GM21786 (cell line): ENCODE results near the gene ERBB4.
"Not testable (repeated sequence)": the region's sequence is repeated elsewhere in the genome, so short reads cannot be mapped to it uniquely, and the experiment has no call there.

Experiments
- ATAC-seq: cut with Tn5 transposase; IDR thresholded peaks from one replicate; pipeline ENCODE4 v1.9.1; 2021; ENCODE audit not compliant: unreplicated experiment

The ERBB4 gene

GRCh38 chr2:211652327-211652726 lies 886.3 kb downstream of the ERBB4 start:
- no peak for ATAC-seq

DNA sequence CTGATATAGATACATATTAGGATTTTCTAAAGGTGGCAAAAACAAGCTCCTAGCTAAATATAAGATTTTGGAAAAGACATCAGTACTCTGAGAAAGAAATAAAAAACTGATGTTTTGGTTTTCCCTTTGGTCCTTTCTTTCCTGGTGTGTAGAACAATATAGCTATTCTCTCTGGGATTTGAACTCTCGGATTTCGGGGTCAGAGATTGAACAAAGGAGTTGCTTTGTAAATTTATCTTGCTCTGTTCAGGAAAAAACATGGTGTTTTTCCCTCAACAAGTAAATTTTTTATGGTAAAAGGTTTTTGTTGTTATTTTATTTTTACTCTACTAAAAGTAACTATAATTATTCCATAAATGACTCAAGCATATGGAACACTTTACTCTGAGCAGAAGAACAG lies 889.3 kb downstream of the ERBB4 start:
- ATAC-seq, result no peak

DNA sequence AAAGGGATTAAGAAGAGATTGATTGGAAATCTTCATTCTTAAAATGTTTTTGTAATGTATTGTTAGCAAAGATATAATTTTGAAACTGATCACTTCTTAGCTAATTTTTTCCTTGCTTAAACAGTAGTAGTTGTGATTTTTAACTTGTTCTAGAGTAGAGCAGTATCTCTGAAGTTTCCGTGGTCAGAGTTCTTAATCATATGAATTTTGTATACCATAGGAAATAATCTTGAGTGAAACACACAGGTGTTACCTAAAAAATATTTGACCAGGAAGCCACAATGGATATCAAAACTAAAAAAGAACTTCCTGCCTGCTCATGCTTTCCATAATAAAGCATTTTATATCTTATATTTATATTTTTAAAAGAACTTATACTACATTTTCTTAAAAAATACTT lies 907.1 kb downstream of the ERBB4 start:
- no peak for ATAC-seq

- no peak for ATAC-seq
Observed at GRCh38 chr2:211623096-211623495, 915.5 kb downstream of the ERBB4 start.

GRCh38 chr2:211620986-211621385 lies 917.6 kb downstream of the ERBB4 start:
- ATAC-seq, result no peak

GRCh38 chr2:211617803-211618202 lies 920.8 kb downstream of the ERBB4 start:
- no peak for ATAC-seq

GRCh38 chr2:211611621-211612020 lies 927.0 kb downstream of the ERBB4 start:
- ATAC-seq, result no peak

GRCh38 chr2:211611061-211611518 lies 927.5 kb downstream of the ERBB4 start:
- no peak for ATAC-seq

DNA sequence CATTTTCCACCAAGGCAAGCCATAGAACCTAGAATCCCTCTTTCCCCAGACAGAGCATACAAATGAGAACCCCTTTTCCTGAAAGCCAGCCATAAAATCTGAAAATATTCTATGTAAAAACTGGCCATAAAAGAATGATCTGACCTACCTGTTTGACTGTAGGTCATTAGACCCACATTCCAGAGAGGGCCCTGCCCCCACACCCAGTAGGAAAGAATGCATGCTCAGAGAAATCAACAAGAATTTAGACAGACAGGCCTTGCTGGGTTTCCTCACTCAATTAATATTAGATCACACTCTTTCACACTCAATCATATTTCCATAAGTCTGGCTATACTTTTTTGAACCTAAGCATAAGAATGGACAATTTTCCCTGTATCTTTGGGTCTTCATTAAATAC lies 929.5 kb downstream of the ERBB4 start:
- ATAC-seq, result no peak

DNA sequence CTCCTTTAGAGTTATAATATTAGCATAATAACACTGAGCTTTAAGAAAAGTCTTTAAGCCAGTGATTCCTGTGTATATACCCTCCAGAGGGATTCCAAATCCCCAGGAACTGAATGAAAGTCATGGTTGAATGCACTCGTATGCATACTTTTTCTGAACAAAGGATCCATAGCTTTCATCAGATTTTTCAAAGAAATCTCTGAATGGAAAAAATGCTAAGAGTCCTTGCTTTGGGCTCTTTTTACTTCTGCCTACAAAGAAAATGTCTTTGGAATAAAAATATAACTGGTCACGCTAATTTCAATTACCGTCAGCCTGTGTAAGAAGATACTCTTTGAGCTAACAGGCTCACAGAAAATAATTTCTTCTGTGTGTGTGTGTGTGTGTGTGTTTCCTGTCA lies 939.5 kb downstream of the ERBB4 start:
- ATAC-seq, result no peak

DNA sequence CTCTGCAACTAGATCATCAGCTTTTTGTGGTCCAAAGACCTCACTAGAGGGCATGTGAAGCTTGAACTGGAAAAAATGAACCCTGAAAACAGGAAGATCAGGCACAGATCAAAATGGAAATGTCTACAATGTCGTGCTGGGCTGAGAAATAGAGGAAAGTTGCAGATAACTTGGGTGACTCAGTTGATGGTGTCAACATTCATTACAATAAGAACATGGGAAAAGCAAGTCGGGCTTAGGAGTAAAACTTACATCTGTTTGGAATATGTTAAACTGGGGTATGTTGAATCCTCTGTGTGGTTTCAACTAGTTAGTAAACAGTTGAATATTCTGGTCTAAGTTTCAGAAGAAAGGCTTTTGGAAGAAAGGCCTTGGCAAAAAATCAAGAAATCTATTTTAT lies 940.4 kb downstream of the ERBB4 start:
- ATAC-seq, result no peak

DNA sequence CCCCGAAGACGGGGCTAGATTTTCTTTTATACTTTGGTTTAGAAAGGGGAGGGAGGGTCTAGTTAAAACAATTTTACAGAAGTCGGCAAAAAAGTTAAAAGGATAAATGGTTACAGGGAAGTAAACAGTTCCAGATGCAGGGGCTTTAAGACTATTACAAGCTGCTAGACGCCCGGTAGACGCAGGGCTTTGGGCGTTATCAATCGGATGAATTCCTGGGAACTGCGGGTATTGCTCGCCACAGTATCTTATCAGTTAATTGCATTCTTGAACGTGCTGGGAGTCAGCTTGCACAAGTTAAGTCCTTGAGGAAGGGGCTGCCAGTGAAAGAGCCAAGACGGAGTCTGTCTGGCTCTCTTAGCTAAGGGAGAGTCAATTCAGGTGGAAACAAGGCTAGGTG lies 946.6 kb downstream of the ERBB4 start:
- not testable (repeated sequence) for ATAC-seq

GRCh38 chr2:211591426-211591825 lies 947.2 kb downstream of the ERBB4 start:
- no peak for ATAC-seq

- ATAC-seq, result no peak
Observed at GRCh38 chr2:211568439-211568838, 970.2 kb downstream of the ERBB4 start.

DNA sequence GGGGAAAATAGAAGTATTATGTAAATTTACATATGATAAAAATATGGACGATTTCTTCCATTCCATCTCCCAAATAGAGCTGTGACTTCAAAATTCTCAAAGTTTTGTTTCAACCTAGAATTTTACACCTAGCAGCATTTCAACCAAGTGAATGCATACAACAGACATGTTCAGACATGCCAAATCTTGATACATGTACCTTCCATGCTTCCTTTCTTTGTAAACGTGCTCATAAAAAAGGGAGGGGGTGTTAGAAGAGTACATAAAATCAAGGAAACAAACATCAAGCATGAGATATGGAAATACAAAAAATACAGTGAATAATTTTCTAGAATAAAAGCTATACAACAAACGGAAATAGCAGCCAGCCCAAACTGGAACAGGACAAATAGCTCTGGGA lies 974.2 kb downstream of the ERBB4 start:
- no peak for ATAC-seq

- no peak for ATAC-seq
Observed at GRCh38 chr2:211545582-211545981, 993.0 kb downstream of the ERBB4 start.

GRCh38 chr2:211534632-211535031 lies 1004.0 kb downstream of the ERBB4 start:
- ATAC-seq, result no peak

DNA sequence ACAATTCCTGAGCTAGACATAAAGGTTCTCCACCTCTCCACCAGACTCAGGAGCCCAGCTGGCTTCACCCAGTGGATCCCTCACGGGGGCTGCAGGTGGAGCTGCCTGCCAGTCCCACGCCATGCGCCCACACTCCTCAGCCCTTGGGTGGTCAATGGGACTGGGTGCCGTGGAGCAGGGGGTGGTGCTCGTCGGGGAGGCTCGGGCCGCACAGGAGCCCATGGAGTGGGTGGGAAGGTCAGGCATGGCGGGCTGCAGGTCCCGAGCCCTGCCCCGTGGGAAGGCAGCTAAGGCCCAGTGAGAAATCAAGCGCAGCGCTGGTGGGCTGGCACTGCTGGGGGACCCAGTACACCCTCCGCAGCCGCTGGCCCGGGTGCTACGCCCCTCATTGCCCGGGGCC lies 1014.4 kb downstream of the ERBB4 start:
- ATAC-seq, result not testable (repeated sequence)

DNA sequence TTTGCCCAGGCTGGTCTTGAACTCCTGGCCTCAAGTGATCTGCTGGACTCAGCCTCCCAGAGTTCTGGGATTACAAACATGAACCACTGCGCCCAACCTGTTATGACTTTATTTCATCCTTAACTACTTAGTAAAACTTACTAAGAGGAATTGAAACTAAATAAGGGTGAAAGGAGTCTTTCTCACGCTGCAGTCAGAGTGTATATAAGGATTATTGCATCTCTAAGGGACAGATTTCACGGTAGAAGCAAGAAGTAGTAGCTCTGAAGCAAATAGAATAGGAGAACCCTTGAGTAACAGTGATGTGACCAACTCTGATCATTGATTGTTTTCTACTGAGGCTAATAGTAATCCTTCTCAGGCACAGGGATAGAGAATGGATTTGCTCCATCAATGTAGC lies 1022.1 kb downstream of the ERBB4 start:
- no peak for ATAC-seq

DNA sequence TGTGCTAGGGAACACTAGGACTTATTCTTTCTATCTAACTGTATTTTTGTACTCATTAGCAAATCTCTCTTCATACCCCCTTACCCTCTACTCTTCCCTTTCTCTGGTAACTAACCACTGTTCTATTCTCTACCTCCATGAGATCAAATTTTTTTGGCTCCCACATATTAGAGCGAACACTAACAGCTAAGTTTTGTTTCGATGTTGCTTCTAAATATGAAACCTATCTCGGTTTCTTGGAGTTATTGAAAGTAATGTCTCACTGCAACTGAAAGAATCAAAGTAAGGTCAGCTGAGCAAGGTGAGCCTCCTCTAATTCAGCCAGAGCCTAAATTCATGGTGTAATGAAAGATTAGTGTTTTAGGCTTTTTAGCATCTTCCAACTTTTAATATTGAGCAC lies 1024.6 kb downstream of the ERBB4 start:
- no peak for ATAC-seq

DNA sequence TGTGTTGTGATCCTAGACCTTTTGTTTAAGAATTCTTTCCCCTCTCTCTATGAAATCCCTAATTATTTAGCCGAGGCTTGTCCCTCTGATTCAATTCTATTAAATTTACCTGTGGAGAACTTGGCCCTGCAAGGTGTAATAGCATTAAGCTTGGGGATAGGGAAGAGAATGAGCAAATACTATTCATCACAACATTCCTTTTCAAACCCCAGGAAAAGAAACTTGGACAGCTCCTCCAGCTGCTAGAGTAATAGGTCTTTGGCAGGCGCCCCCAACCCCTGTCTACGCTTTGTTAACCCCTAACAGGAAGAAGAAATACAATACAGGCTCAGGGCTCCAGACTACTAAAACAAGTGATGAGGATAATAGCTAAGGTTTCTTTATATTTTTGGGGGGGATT lies 1025.2 kb downstream of the ERBB4 start:
- ATAC-seq, result no peak

DNA sequence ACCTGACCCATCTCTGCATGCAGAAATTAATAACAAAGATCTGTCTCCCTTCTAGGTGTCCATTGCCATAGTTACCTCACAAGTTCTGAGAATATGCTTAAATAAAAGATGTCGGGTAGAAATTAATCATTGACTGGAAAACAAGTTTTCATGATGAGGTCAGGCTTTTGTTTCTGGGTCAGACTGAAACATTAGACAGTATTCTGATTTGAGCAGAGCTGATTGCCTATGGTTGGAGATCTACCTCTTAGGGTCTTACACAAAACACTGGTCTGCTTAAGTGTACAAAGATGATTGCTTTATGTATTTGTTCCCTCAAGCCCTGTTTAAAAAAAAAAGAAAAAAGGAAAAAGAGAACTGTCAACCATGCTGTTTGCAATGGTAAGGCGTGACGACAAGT lies 1025.8 kb downstream of the ERBB4 start:
- no peak for ATAC-seq

- peak; percentile 69 for ATAC-seq
Observed at GRCh38 chr2:211503856-211504255, 1034.7 kb downstream of the ERBB4 start.

GRCh38 chr2:211503198-211503597 lies 1035.4 kb downstream of the ERBB4 start:
- no peak for ATAC-seq
